OCI-LY7 (cell line): ENCODE results near the gene SPOCK1.

Experiments
- EZH2phosphoT487 ChIP-seq: fragments of 200-600 bp; sonication (generic); IDR thresholded peaks from 2 replicates; pipeline ENCODE4 v1.6.1; 2018; ENCODE audit warnings: low read depth, borderline replicate concordance, mild to moderate bottlenecking, mixed run types, antibody characterized with exemption, low read length, moderate library complexity, mixed read lengths
- TF ChIP-seq, protein P1 (sequence below): fragments of 200-600 bp; sonication (generic); conservative IDR thresholded peaks from 2 replicates; pipeline ENCODE4 v1.5.1; 2014; ENCODE audit warnings: mild to moderate bottlenecking, antibody characterized with exemption, low read length, moderate library complexity, mixed read lengths

DNA sequence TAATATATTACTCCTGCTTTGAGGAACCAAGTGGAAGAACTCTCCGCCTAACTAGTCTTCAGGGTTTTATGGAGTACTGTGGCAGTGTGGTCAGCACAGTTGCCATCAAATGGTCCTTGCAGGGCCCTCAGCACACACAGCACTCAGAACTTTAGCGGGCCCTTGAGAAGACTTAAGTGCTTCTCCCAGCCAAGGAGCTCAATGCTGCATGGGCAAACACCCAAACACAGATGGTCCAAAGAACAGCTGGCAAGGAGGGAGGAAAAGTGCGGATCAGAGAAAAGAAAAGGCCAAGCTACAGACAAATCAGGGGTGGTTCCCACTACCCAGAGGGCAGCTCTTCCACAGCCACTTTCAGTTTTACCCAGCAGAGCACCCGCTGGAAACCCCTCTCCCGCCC lies 98.6 kb downstream of the SPOCK1 start:
- TF ChIP-seq, protein P1, sequence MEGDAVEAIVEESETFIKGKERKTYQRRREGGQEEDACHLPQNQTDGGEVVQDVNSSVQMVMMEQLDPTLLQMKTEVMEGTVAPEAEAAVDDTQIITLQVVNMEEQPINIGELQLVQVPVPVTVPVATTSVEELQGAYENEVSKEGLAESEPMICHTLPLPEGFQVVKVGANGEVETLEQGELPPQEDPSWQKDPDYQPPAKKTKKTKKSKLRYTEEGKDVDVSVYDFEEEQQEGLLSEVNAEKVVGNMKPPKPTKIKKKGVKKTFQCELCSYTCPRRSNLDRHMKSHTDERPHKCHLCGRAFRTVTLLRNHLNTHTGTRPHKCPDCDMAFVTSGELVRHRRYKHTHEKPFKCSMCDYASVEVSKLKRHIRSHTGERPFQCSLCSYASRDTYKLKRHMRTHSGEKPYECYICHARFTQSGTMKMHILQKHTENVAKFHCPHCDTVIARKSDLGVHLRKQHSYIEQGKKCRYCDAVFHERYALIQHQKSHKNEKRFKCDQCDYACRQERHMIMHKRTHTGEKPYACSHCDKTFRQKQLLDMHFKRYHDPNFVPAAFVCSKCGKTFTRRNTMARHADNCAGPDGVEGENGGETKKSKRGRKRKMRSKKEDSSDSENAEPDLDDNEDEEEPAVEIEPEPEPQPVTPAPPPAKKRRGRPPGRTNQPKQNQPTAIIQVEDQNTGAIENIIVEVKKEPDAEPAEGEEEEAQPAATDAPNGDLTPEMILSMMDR, result no peak
- TF ChIP-seq EZH2phosphoT487, result no peak
